ENCODE results near the gene KLHDC10. TPM values are rescaled to one million over a fixed set of nuclear protein-coding genes. Genes with fewer than 3 reads are reported as not detected.

Gene KLHDC10
- total and polyA plus RNA-seq, 2 of the 13 experiments (the other 11 are each of a cell fraction or from before 2014, with no cell fraction given): 11.9 to 21.6 TPM

DNA sequence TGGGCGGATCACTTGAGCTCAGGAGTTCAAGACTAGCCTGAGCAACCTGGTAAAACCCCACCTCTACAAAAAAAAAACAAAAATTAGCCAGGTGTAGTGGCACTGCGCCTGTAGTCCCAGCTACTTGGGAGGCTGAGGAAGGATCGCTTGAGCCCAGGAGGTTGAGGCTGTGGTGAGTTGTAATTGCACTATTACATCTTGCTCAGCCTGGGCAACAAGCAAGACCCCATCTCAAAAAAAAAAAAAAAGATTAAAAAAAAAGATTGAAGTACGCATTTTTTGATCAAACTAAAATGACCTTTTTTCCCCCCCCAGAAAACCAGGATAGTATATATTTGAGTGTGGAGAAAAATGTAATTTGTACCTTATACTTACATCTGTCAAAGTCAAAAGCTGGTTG lies 29.8 kb upstream of the KLHDC10 start:
- Histone ChIP-seq H3K27ac (ENCODE audit: extremely low read length, insufficient read depth, low read length) (no peak overlapping the region), H2AFZ (ENCODE audit: low read length) (no peak overlapping the region), H4K20me1 (ENCODE audit: insufficient read depth, low read length) (no peaks in the 10 kb centered on the region), H3K9ac (ENCODE audit: insufficient read depth, low read depth, low read length) (no peak overlapping the region), H3K4me2 (ENCODE audit: low read depth, low read length) (no peak overlapping the region), H3K9me3 (ENCODE audit: low read length) (no peaks in the 10 kb centered on the region), H3K79me2 (ENCODE audit: insufficient read depth, low read length) (no peaks in the 10 kb centered on the region), H3K4me1 (ENCODE audit: insufficient read depth, low read length) (no peaks in the 10 kb centered on the region), H3K4me3 (replicated peaks in 1 of 3; ENCODE audit: insufficient read depth in 1 of 3, low read depth in 2 of 3, low read length in 3 of 3) (no peak overlapping the region), H3K36me3 (replicated peaks in 1 of 2; ENCODE audit: control insufficient read depth in 1 of 2, insufficient read depth in 2 of 2, low read length in 2 of 2) (peaks cover 12 to 51% of the 10 kb centered on the region in 2 experiments), H3K27me3 (ENCODE audit: control insufficient read depth in 1 of 2, insufficient read depth in 2 of 2, low read length in 2 of 2) (no peaks in the 10 kb centered on the region)
- ChIA-PET POLR2A (interaction anchor here (1.6 kb wide), 1 partner anchor 11 kb away, joined by 5 read pairs; the partner anchor contains the start of gene ZC3HC1), CTCF (ENCODE audit: low intra/inter-chr PET ratio, low total read pairs) (no interaction called here)
- no peak for ATAC-seq
- FAIRE-seq: no peak
- no TSS peak for BruUV-seq (replicated peaks)
- 95% methylated on average over 4 of the region's 4 CpGs for WGBS (ENCODE audit: low lambda C conversion rate)
- DNase-seq (ENCODE audit: low spot score): no peak
- in situ Hi-C loops (cut with HindIII; ENCODE audit: extremely low pct_ligation_motif_present, low pct_unique_long_range_greater_than_20kb) (no loop called here), intact Hi-C loops (cut with micrococcal nuclease; ENCODE audit: unreplicated experiment) (no loop called here)
- TF ChIP-seq TERF1 (CRISPR knock-in tag; IDR thresholded peaks at IDR 0.05) (no peak), ZNF276 (CRISPR knock-in tag; IDR thresholded peaks at IDR 0.05; ENCODE audit: low read depth) (no peak), ZNF180 (CRISPR knock-in tag; IDR thresholded peaks at IDR 0.05; ENCODE audit: borderline replicate concordance, low read depth) (no peak), ZSCAN12 (CRISPR knock-in tag; IDR thresholded peaks at IDR 0.05) (no peak), TAF1 (CRISPR knock-in tag; IDR thresholded peaks at IDR 0.05) (no peak), KDM6A (CRISPR knock-in tag; IDR thresholded peaks at IDR 0.05; ENCODE audit: low read depth) (no peak), ZBTB49 (CRISPR knock-in tag; IDR thresholded peaks at IDR 0.05; ENCODE audit: borderline replicate concordance) (no peak), ZFP90 (CRISPR knock-in tag; IDR thresholded peaks at IDR 0.05; ENCODE audit: borderline replicate concordance) (no peak)
- TF ChIP-seq, protein P1, sequence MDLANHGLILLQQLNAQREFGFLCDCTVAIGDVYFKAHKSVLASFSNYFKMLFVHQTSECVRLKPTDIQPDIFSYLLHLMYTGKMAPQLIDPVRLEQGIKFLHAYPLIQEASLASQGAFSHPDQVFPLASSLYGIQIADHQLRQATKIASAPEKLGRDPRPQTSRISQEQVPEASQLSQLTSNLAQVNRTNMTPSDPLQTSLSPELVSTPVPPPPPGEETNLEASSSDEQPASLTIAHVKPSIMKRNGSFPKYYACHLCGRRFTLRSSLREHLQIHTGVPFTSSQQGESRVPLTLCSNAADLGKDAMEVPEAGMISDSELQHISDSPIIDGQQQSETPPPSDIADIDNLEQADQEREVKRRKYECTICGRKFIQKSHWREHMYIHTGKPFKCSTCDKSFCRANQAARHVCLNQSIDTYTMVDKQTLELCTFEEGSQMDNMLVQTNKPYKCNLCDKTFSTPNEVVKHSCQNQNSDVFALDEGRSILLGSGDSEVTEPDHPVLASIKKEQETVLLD (CRISPR knock-in tag; IDR thresholded peaks at IDR 0.05; ENCODE audit: low read depth): no peak
- TF ChIP-seq, protein P2, sequence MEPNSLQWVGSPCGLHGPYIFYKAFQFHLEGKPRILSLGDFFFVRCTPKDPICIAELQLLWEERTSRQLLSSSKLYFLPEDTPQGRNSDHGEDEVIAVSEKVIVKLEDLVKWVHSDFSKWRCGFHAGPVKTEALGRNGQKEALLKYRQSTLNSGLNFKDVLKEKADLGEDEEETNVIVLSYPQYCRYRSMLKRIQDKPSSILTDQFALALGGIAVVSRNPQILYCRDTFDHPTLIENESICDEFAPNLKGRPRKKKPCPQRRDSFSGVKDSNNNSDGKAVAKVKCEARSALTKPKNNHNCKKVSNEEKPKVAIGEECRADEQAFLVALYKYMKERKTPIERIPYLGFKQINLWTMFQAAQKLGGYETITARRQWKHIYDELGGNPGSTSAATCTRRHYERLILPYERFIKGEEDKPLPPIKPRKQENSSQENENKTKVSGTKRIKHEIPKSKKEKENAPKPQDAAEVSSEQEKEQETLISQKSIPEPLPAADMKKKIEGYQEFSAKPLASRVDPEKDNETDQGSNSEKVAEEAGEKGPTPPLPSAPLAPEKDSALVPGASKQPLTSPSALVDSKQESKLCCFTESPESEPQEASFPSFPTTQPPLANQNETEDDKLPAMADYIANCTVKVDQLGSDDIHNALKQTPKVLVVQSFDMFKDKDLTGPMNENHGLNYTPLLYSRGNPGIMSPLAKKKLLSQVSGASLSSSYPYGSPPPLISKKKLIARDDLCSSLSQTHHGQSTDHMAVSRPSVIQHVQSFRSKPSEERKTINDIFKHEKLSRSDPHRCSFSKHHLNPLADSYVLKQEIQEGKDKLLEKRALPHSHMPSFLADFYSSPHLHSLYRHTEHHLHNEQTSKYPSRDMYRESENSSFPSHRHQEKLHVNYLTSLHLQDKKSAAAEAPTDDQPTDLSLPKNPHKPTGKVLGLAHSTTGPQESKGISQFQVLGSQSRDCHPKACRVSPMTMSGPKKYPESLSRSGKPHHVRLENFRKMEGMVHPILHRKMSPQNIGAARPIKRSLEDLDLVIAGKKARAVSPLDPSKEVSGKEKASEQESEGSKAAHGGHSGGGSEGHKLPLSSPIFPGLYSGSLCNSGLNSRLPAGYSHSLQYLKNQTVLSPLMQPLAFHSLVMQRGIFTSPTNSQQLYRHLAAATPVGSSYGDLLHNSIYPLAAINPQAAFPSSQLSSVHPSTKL (CRISPR knock-in tag; IDR thresholded peaks at IDR 0.05): no peak
